HS-5 (cell line): Measurements from ENCODE around the gene LHX3.

Source experiments
- DNase-seq: peaks from one replicate; pipeline ENCODE4 v3.0.0-alpha.2; 2012; ENCODE audit warnings: low read depth

Gene LHX3

GRCh38 chr9:136207616-136208015, 2.7 kb upstream of the LHX3 start:
- no peak for DNase-seq

DNA sequence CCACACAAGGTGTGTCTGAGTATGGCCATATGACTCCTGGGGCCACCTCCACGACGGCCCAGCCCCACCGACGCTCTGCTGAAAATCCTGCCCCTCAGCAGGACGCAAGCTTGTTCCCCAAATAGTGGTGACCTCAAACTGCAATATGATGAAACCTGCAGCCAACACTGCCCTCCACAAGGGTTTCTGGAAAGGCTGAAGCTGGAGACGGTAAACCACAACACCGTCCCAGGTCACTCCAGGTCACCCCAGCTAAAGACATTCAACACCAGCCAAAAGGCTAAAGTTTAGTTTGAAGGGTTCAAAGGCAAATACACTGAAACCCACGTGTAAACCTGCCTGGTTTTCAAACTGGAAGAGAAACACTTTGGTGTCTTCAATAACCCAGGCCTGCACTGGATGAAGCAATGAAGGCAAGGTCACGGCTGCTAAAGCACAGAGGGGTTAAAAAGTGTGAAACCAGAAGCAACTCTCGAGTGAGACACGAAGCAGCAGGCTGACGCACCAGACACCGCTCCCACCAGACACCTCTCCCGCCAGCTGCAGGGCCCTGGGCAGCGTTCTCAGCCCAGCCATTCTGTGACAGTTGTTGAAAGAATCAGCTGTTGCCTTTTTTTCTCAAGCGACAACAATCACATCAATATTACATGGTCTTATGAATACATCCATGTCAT, 1.8 kb upstream of the LHX3 start:
- no peak for DNase-seq

DNA sequence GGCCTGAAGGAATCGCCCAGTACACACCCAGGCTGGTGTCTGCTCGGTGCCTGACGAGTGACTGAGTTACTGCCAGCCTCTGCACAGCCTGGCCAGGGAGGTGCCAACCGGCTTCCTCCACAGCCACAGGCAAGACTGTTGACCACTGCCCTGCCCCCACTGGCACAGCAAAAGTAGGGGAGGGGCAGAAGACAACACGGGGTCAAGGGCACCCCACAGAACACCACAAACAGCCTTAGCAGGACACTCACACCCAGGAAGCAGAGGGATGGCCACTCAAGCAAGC, 722 bp upstream of the LHX3 start:
- DNase-seq: no peak

GRCh38 chr9:136204145-136204805, 653 bp downstream of the LHX3 start:
- DNase-seq: no peak

GRCh38 chr9:136203408-136204144, 1.4 kb downstream of the LHX3 start:
- no peak for DNase-seq

DNA sequence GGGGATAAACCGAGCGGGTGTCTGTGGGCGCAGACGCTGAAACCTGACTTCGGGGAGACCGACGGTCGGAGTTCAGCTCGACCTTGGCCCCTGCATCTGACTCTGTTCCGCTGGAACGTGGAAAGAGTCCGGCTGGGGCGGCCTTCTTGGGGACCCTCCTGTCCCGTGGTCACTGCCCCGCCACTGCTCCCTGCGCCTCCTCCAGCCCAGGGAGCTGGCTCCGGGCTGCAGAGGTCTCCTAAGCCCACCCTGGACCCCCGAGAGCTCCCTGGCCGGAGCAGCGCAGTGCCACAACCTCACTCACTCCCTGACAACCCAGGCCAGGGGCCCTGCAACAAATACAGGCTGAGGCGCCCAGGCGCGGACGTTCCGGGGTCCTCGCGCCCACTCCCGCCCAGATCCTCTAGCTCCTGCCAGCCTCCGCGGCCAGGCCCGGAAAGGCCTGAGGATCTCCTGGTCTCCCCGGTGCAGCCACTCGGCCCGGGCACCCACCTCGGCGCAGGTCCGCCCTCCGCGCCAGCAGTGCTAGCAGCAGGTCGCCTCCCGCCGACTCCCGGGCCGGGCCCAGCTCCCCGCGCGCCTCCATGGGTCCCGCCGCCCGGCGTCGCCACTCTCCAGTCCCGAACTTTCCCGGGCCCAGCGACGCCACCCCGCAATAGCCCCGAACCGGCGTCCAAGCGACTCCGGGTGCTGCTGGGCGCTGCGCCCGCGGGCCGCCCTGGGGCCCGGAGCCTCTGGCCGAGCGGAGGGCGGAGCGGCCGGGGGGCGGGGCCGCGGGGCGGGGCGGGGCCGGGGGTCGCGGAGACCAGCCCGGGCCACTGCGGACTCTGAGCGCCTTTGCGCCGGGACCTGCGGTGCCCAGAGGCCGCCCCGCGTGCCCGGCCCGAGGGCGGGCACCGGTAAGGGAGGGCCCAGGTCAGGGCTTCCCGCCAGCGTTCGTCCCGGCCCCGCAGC, 2.2 kb downstream of the LHX3 start:
- DNase-seq: no peak

DNA sequence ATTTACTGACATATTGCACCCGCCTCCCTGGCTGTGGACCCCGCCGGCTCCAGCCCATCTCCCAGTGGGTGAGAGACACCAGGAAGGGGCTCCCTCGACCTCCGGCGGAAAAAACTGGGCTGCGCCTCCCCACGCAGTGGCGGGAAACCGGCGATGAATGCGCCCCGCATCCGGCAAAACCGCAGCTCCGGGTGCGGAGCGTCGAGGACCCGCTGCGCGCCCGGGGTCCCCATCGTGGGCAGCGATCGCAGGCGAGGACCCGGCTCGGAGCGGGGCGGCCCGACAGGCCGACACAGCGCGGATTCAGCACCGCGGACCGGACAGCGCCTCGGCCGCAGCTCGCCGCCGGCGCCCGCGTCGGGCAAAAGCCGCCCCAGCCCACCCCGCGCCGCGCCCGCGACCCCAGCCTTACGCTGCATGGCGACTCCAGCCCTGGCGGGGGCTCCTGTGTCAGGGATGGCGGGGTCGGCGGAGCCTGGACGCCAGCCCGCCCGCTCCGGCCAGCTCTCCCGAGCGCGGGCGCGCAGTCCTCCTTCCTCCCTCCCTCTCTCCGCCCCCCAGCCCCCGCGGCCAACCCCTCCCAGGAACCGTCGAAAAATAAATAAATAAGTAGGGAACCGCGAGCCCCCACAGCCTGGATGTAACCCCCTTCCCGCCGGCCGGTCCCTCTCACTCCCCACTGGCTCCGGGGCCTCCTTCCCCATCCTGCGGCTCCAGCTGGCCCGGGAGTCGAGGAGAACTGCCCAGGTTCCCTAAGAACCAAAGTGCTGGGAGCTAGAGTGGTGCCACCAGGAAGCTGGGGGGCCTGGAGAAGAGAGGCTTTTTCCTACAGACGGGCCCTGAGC, 3.1 kb downstream of the LHX3 start:
- DNase-seq: no peak

GRCh38 chr9:136201174-136201573, 3.8 kb downstream of the LHX3 start:
- DNase-seq: no peak

DNA sequence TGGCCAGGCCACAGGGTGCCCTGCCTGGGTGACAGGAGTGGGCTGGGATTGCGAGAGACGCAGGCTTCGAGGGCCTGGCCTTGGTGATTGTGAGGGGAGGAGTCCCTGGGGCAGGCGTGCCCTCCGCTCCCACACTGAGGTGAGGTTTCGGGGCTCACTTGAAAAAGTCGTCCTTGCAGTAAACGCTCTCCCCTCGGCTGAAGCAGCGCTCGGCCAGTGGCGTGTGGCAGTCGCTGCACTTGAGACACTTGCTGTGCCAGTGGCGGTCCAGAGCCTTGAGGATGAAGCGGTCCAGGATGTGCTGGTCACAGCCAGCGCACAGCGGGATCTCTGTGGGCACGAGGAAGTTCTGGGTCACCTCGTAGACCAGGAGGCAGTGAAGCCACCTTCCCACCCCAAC, 4.5 kb downstream of the LHX3 start:
- DNase-seq: no peak

GRCh38 chr9:136199391-136200288, 5.3 kb downstream of the LHX3 start:
- no peak for DNase-seq

DNA sequence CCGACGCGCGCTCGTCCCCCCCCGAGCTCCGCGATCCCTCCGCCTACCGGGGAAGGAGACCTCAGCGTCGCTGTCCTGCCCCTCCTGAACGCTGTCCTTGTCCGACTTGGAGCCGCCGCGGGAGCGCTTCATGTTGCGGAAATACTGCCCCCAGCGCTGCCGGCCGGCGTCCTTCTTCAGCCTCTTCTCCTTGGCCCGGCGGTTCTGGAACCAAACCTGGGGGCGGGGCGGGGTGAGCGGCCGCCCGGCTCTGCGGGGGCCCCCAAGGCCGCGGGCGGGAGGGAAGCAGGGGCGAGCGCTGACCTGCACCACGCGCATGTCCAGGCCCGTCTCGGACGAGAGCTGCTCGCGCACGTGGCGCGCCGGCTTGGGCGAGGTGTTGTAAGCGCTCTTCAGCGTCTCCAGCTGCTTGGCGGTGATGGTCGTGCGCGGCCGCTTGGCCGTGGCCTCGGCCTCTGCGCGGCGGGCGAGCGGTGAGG, 6.3 kb downstream of the LHX3 start:
- no peak for DNase-seq

- DNase-seq: no peak
Measured at GRCh38 chr9:136197930-136198604, 6.9 kb downstream of the LHX3 start.

DNA sequence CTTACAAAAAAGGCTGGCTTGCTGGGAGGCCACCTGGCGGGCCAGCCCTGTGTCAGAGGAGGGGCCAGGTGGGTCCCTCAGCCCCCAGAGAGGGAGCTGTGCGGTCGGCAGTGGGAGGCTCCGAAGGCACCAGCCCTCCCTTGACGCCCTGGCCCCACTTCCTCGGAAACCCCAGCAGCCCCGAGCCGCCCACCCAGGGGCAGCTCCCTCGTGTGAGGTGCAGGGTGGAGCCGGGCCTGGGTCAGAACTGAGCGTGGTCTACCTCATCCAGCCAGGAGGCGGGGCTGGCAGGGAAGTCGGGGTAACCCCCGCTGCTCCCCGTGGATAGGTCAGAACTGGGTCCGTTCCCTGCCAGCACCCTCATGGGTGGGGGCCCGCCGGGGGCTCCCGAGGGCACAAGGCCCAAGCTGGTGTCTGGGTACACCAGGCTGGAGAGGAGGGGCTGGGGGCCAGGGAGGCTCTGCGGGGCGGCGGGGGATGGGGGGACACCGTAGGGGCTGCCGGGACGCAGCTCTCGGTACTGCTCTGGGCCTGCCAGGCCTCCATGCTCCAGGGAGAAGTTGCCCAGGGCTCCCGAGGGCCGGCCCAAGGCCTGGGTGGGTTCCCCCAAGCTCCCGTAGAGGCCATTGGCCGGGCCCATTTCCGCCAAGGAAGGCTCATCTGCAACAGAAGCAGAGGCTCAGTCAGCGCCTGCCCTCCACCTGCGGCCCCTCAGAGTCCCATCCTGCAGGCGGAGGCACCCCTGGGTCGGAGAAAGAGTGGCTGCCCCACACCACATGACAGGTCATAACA, 7.6 kb downstream of the LHX3 start:
- no peak for DNase-seq

GRCh38 chr9:136196404-136197083, 8.4 kb downstream of the LHX3 start:
- no peak for DNase-seq

DNA sequence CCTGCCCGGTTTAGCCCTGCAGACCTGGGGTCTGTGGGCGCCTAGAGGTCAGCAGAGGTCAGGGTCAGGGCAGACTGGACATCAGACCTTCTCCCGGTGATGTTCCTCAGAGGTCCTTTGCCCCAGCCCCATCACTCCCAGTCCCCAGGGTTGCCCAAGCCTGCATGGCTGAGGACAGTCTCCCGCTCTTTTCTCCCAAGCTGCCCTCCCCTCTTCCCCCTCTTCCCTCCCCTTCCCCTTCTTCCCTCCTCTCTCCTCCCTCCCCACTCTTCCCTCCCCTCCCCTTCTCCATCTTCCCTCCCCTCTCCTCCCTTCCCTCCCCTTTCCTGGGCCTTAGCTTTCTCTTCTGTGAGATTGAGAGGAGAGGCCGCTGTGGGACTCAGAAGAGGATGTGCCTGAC, 10.4 kb downstream of the LHX3 start:
- DNase-seq: no peak

DNA sequence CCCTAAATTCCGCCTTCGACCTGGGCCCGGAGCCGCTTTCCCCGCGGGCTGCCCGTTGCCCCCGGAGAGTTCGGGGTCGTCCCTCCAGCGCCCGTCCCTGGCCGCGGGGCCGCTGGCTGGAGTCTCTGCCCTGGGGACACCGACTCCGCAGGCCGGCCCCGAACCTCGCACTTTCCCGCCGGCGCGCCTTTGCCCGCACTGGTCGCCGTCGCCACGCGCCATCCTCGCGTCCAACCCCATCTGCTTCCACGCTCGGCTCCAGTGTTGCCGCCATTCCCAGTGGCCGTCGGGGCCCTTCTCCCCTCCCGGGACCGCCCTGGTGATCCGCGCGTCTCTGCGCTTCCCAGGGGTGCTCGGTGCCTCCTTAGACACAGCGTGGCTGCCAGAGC, 11.0 kb downstream of the LHX3 start:
- DNase-seq: no peak

- DNase-seq: no peak
Measured at GRCh38 chr9:136193127-136193890, 11.6 kb downstream of the LHX3 start.
